GM21526 (cell line): ENCODE data around the gene MSX1.
A peak's percentile ranks its signal among the peaks of the same experiment; 100 is the strongest.

Experiments
- ATAC-seq: cut with Tn5 transposase; IDR thresholded peaks from one replicate; pipeline ENCODE4 v1.9.1; 2021; ENCODE audit warnings: moderate library complexity; ENCODE audit not compliant: unreplicated experiment, low FRiP score

MSX1 gene

GRCh38 chr4:4856071-4857000 lies 3.1 kb upstream of the MSX1 start:
- ATAC-seq = no peak

- ATAC-seq = no peak
Measured at GRCh38 chr4:4857001-4857808, 2.3 kb upstream of the MSX1 start.

GRCh38 chr4:4857809-4858508 lies 1.5 kb upstream of the MSX1 start:
- ATAC-seq = no peak

- ATAC-seq = no peak
Measured at GRCh38 chr4:4858527-4859324, 739 bp upstream of the MSX1 start.

GRCh38 chr4:4859799-4860599 lies 534 bp downstream of the MSX1 start:
- peak; percentile 34 for ATAC-seq

- ATAC-seq = no peak
Measured at GRCh38 chr4:4860600-4861389, 1.3 kb downstream of the MSX1 start.

- no peak for ATAC-seq
Measured at GRCh38 chr4:4861390-4862018, 2.0 kb downstream of the MSX1 start.

- ATAC-seq = no peak
Measured at GRCh38 chr4:4862071-4862551, 2.6 kb downstream of the MSX1 start.

- ATAC-seq = no peak
Measured at GRCh38 chr4:4862665-4863482, 3.4 kb downstream of the MSX1 start.

GRCh38 chr4:4864443-4864939 lies 5.0 kb downstream of the MSX1 start:
- no peak for ATAC-seq

- no peak for ATAC-seq
Measured at GRCh38 chr4:4864940-4865704, 5.7 kb downstream of the MSX1 start.

- no peak for ATAC-seq
Measured at GRCh38 chr4:4865705-4866123, 6.2 kb downstream of the MSX1 start.

- ATAC-seq = no peak
Measured at GRCh38 chr4:4866124-4866865, 6.8 kb downstream of the MSX1 start.

GRCh38 chr4:4866866-4867374 lies 7.5 kb downstream of the MSX1 start:
- ATAC-seq = no peak

- ATAC-seq = no peak
Measured at GRCh38 chr4:4867375-4868039, 8.0 kb downstream of the MSX1 start.
